Hematopoietic multipotent progenitor cell treated with erythropoietin and hydrocortisone succinate and interleukin-3 and kit ligand, for 4 days (in vitro differentiated cells): ENCODE results near the gene SMCO4.
A peak's percentile ranks its signal among the peaks of the same experiment; 100 is the strongest.
"Not testable (repeated sequence)": the region's sequence is repeated elsewhere in the genome, so short reads cannot be mapped to it uniquely, and the experiment has no call there.

Experiments used
- DNase-seq: peaks from one replicate; pipeline ENCODE4 v3.0.0-alpha.2; 2015

Gene SMCO4

DNA sequence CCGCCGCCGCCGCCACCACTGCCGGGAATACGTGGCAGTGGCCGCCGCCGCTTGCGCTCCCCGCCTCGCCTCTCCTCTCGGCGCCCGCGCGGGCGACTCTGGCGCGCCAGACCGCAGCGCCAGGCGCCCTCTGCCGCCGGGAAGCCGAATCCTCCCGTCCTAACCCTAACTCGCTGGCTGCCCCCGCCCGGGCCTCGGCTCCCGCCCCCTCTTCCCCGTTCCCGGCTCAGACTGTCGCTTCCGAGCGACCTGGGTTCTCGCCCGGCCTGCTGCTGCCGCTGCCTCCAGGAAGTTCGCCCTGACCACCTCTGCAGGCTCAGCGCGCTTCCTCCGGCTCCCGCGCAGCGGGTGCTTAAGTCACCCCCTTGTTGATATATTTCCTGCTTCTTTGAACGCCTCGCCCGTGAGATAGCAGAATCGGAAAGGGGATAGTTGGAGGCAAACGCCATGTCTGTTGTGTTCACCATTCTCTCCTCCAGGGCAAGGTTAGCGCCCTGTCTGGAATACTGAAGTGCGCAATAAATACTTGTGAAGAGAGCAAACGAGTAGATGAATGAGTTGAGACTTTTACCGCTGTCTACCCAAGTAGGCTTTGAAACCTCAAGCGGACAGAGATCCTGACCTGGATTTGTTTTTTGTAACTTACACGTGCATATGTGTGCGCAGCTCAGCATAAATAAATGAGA lies at the start of gene SMCO4:
TSS of gene SMCO4 (minus strand) at position 100 of the 686 bp plus-strand sequence. CDS start 64,202 bp downstream, outside the sequence.
- DNase-seq = peak; percentile 91

DNA sequence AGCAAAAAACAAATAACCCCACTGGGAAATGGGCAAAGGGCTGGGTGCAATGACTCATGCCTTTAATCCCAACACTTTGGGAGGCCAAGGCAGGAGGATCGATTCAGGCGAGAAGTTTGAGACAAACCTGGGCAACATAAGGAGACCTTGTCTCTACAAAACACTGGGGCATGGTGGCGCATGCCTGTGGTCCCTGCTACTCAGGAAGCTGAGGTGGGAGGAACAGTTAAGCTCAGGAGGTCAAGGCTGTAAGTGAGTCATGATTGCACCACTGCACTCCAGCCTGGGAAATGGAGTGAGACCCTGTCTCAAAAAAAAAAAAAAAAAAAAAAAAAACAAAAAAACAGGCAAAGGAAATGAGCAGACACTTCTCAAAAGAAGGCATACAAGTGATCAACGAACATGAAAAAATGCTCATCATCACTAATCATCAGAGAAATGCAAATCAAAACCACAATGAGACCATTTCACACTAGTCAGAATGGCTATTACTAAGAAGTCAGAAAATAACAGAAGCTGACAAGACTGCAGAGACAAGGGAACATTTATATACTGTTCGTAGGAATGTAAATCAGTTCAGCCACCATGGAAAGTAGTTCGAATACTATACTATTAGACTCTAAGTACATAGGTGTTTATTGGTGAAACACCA lies 48.2 kb upstream of the SMCO4 start:
- peak; percentile 21 for DNase-seq

DNA sequence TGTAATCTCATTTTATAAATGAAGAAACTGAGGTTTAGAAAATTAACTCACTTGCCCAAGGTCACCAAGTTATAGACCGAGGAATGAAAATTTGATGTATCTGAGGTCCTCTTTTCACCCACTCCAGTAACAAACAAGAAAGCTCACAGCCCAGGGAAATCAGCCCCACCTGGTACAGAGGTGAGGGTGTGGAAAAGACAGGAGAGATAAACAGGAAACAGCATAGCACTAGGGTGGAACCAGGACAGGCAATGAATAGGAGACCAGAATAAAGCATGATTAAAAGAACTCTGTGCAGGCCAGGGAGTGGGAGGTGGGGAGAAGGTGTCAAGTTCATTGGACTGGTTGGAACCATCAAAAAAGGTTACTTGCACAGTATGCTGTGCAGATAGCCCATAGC lies 46.2 kb upstream of the SMCO4 start:
- no peak for DNase-seq

DNA sequence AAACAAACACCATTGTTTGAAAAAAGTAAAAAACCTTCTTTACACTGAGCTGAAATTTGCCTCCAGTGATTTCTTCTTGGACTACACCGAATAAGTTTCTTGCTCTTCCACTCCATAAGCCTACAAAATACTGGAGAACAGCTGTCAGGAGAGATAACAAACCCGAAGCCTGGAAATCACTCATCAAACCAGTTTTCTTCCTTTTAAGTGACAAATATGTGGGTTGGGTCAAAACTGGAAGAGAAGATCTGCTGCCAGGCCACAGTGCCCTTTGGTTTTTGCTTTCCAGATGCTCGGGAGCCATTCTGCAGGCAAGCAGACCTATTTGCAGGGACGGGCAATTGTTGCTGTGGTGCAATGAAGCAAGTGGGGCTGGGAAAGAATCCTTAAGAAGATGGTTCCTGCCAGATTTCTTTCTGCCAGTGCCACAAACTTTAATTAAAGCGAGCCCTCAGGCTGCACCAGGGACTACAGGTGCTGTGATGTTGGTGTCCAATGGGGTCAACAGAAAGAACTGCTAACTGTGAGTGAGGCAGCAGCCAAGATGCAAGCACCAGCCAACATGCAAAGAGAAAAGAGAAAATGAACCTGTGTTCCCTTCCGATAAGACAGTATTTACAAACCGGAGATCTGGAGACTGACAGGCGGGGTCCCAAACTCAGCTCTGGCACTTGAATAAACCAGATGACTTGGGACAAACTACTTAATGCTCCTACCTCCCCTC lies 44.8 kb upstream of the SMCO4 start:
- no peak for DNase-seq

GRCh38 chr11:93587425-93587824 lies 44.2 kb upstream of the SMCO4 start:
- DNase-seq = not testable (repeated sequence)

- no peak for DNase-seq
Observed at GRCh38 chr11:93585758-93586157, 42.6 kb upstream of the SMCO4 start.

- no peak for DNase-seq
Observed at GRCh38 chr11:93583490-93583889, 40.3 kb upstream of the SMCO4 start.

- DNase-seq = no peak
Observed at GRCh38 chr11:93579187-93579751, 36.1 kb upstream of the SMCO4 start.

DNA sequence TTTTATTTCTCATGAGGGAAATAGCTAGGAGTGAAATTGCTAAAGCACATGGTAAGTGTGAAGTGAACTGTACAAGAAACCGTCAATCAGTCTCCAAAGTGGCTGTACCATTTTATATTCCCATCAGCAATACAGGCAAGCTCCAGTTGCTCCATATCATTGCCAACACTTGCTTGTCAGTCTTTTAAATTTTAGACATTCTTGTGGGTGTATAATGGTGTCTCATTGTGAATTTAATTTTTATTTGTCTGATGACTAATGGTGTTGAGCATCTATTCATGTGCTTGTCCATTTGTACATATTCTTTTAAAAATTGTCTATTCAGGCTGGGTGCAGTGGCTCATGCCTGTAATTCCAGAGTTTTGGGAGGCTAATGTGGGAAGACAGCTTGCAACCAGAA lies 34.1 kb upstream of the SMCO4 start:
- DNase-seq = no peak

DNA sequence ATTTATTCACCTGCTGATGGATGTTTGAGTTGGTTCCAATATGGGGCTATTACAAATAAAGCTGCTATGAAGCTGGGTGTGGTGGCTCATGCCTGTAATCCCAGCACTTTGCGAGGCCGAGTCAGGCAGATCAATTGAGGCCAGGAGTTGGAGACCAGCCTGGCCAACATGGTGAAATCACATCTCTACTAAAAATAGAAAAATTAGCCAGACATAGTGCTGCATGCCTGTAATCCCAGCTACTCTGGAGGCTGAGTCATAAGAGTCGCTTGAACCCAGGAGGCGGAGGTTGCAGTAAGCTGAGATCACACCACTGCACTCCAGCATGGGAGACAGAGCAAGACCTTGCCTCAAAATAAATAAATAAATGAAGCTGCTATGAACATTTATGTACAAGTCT lies 33.7 kb upstream of the SMCO4 start:
- DNase-seq = not testable (repeated sequence)

- no peak for DNase-seq
Observed at GRCh38 chr11:93574638-93575220, 31.5 kb upstream of the SMCO4 start.

- peak; percentile 3 for DNase-seq
Observed at GRCh38 chr11:93573184-93573583, 30.0 kb upstream of the SMCO4 start.

GRCh38 chr11:93572621-93573020 lies 29.4 kb upstream of the SMCO4 start:
- DNase-seq = no peak

DNA sequence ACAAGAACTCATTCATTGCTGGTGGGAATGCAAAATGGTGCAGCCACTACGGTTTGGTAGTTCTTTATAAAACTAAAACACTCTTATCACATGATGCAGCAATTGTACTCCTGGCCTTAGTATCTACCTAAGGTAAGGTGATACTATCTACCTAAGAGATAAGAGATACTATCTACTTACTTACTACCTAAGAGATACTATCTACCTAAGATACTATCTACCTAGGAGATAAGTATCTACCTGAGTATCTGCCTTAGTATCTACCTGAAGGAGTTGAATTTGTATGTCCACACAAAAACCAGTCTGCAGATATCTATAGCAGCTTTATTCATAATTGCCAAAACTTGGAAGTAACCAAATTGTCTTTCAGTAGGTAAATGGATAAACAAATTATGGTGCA lies 29.0 kb upstream of the SMCO4 start:
- DNase-seq = no peak

DNA sequence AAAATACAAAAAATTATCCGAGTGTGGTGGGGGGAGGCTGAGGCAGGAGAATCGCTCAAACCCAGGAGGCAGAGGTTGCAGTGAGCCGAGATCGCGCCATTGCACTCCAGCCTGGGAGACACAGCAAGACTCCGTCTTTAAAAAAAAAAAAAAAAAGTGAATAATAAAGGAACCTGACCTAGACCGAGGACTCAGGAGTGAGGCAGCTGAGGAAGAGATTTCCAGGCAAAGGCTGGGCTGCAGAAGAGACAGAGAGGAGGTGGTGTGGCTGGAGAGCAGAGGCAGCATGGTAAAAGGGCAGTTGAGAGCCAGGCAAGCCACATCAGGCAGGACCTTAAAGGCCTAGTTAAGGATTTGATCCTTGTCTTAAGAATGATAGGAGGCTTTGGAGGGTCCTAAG lies 28.4 kb upstream of the SMCO4 start:
- no peak for DNase-seq

- DNase-seq = no peak
Observed at GRCh38 chr11:93570759-93571413, 27.7 kb upstream of the SMCO4 start.

DNA sequence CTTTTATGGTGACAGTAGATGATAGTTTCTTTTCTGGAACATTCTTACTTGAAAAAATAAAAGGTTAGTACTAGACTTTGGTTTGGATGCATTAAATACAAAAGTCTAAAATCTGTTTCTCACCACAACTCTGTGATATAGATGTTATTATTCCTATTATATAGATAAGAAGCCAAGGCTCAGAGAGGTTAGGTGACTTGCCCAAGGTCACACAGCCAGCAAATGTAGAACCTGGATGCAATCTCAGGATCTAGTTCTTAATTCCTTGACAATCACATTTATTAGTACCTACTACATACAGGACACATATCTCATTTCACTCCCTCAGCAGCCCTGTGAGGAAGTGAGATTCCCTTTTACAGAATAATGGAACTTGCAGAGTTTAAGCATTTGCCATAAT lies 26.3 kb upstream of the SMCO4 start:
- DNase-seq = no peak

- no peak for DNase-seq
Observed at GRCh38 chr11:93568726-93569125, 25.5 kb upstream of the SMCO4 start.

DNA sequence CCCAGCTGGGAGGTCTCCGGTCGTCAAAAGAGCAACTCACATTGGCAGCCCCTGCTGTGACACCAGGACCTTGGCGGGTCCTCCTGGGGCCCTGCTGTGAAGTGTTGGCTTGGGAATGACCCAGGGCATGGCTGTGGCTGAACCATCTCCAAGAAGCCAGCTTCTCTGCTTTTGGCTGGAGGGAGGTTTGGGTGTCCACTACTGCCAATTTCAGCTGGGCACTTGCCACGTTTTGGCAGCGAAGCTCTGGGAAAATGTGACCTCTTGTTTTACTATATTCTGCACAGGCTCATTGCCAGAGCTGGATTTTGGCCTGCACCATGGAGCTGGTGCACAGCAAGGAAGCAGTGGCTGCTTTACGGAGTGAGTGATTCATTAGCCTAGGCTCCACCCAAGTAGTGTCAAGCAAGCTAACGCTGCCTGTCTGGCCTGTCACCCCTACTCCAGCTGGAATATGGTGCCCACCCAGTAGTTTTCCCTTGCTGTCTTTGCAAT lies 24.3 kb upstream of the SMCO4 start:
- no peak for DNase-seq

DNA sequence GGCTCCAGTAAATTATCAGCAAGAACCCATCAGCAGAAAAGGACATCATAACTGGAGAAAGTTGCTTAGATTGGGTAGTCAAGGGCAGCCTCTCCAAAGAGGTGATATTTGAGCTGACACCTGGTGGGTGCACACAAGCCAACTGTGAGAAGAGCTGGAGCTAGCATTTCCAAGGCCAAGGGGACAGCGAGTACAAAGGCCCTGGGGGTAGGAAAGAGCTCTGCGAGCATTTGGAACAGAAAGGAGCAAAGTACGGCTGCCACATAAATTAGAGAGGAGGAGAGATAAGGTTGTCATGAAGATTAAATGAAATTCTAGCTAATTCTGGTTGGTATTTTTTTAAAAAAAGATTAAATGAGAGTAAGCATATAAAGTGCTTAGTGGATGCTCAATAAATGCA lies 21.7 kb upstream of the SMCO4 start:
- no peak for DNase-seq

DNA sequence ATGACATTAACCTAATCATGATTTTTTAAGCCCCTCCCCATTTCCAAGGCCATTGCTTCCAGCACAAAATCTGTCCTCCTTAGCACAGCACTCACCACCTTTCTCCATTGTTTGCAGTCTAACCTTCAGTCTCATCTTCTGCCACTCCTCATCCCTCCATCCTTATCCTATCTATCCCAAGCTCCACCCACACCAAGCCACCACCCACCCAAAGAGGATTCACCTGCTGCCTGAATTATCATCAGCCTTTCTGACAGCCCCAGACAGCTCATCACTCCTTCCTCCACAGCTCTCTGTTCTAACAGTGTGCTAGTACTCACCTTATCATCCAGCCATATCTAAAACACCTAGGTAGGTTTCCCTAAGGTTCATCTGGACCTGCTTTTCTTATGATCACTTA lies 20.7 kb upstream of the SMCO4 start:
- no peak for DNase-seq

DNA sequence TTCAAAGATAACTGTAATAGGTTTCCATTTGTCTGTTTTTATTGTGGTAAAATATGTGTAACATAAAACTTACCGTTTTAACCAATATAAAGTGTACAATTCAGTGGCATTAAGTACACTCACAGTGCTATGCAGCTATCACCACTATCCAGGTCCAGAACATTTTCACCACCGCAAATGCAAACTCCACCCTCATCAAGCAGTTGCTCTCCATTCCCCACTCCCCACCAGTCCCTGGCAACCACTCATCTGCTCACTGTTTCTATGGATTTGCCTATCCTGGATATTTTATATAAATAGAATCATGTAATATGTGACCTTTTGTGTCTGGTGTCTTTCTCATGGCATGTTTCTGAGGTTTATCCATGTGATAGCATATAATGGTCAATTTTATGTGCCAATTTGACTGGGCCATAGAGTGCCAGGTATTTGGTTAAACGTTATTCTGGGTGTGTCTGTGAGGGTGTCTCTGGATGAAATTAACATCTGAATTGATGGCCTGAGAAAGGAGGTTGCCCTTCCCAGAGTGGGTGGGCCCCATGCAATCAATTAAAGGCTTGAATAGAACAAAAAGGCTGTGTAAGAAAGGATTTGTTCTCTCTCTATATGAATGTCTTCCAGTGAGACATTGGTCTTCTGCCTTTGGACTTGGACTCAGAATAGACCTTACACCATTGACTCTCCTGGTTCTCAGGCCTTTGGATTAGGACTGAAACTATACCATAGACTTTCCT lies 17.2 kb upstream of the SMCO4 start:
- no peak for DNase-seq
